RCC 7860 (cell line): ENCODE measurements around the gene CNOT9.
A peak's percentile ranks its signal among the peaks of the same experiment; 100 is the strongest.

Experiments used
- DNase-seq: peaks from one replicate; pipeline ENCODE4 v3.0.0-alpha.2; 2015; ENCODE audit warnings: low spot score
- FAIRE-seq: peaks from 2 replicates; lab custom pipeline; 2012; peaks lifted over from hg19 to GRCh38; lab: Jason Lieb, UNC

Gene CNOT9

DNA sequence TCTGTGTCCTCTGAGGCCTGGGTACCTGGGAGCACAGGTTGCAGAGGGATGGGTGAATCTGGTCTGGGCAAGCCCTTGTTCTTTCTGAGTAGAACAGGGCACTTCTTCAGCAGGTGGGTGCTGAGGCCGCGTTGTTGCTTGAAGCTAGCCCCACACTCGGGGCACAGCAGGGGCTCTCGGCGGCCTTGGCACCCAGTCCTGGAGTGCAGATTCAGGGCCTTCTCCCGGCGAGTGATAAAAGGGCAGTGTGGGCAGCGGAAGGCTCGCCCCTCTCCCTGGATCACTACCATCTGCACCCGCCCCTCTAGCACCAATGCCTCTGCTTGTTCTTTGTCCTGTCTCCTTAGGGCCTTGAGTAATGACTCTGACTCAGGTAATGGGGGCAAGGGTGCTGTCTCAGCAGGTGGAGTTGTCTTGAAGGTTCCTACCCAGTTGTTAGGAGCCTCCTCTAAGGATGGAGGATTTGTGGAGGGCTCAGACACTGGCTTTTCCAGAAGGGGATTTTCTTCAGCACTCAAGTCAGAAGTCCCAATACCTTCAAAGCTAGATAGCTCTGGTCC is 75.2 kb downstream of the CNOT9 start:
- no peak for DNase-seq
- no peak for FAIRE-seq

- no peak for FAIRE-seq
- peak; percentile 66 for DNase-seq
Measured at GRCh38 chr2:218644721-218645120, 76.1 kb downstream of the CNOT9 start.

DNA sequence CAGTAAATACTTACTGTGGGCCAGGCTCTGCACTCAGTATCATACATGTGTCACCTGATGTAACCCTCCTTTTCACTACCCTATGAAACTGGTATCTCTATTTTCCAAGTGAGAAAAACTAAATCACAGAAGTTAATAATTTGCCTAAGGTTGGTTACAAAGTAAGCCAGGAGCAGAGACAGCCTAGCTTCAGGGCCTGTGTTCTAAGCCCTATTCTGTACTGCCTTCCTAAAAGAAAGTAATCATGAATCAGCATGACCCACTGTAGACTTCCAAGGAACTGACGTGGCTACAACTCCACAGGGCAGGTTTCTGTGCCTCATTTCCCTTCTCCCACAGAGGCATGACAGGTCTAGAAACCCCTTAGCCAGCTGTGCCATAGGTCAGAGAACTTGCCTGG is 76.5 kb downstream of the CNOT9 start:
- DNase-seq (peak; percentile 96), FAIRE-seq (peak; percentile 99)
